Measurements from ENCODE around the gene STIP1. TPM values are rescaled to one million over a fixed set of nuclear protein-coding genes. Genes with fewer than 3 reads are reported as not detected.

STIP1 gene
- total and polyA plus RNA-seq, 8 donors: 124 to 209 (median 169) TPM

DNA sequence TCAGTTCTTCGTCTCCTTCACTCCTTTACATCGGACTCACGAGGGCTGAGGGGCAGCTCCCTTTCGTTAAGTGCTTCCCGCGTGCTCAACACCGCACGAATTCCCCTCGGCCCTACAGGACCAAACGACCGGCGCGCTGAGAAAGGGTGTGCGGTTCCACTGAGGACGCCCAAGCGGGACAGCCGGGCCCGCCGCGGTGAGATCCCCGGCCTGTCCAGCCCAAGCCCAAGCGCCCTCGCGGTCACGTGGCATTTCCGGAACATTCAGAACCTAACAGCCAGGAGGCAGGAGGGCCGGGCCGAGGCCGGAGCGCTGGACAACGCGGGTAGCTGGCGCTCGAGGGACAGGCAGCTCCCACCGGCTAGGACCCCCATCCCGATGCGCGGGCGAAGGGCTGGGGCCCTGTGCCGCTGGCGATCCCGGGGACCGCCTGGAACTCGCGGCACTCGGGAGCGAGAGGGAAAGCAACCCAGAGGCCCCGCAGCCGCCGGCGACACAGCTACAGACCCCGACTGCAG is 737 bp upstream of the STIP1 start:
- H3K9me3 ChIP-seq: no peaks in the 10 kb centered on the region
- intact Hi-C loops (cut with DNase I): no loop called here
- H3K4me1 ChIP-seq: peaks cover 14 to 45% of the 10 kb centered on the region in 2 donors
- TF ChIP-seq, protein P1, sequence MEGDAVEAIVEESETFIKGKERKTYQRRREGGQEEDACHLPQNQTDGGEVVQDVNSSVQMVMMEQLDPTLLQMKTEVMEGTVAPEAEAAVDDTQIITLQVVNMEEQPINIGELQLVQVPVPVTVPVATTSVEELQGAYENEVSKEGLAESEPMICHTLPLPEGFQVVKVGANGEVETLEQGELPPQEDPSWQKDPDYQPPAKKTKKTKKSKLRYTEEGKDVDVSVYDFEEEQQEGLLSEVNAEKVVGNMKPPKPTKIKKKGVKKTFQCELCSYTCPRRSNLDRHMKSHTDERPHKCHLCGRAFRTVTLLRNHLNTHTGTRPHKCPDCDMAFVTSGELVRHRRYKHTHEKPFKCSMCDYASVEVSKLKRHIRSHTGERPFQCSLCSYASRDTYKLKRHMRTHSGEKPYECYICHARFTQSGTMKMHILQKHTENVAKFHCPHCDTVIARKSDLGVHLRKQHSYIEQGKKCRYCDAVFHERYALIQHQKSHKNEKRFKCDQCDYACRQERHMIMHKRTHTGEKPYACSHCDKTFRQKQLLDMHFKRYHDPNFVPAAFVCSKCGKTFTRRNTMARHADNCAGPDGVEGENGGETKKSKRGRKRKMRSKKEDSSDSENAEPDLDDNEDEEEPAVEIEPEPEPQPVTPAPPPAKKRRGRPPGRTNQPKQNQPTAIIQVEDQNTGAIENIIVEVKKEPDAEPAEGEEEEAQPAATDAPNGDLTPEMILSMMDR (IDR thresholded peaks at IDR 0.05): no peak
- H3K27me3 ChIP-seq: no peaks in the 10 kb centered on the region
- H3K27ac ChIP-seq: peak overlapping the region; percentile 96 to 100
- DNase-seq (peak in 3 of 4 donors; percentile 84 to 95 (median 89)), ATAC-seq (peak; percentile 60)
- peaks cover 0 to 5% of the 10 kb centered on the region in 2 donors for H3K36me3 ChIP-seq
- H3K4me3 ChIP-seq: peak overlapping the region; percentile 56 to 70

DNA sequence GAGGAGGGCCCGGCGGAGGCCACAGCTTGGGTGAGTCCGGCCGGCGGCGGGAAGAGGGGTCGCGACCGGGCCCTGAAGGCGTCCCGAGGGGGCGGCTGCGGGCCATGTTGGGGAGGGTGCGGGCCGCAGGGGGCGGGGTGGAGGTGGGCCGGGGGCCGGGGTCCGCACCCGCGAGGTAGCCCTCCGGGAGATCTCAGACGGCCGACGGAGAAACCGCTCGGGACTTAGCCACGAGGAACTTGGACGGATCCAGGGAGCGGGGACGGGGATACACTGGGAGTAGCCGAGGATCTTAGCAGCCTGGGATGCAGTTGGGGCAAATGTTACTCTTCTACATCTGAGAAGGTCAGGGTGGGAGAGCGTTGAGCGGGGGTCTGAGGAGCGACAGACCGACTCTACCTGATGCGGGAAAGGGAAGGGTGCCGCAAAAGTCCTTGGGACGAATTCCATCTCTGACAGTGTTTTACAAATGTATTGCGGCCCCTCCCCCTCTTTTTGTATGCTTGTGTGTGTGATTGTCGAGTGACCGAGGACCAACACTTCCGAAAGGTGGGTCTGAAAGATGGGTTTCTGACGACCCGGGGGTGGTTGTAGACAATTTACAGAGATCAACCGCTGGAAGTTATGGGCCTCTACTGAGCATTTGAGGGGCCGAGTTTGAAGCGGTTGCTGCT is 658 bp downstream of the STIP1 start:
- TF ChIP-seq, protein P1 (IDR thresholded peaks at IDR 0.05): no peak
- intact Hi-C loops (cut with DNase I): no loop called here
- no peak for DNase-seq

DNA sequence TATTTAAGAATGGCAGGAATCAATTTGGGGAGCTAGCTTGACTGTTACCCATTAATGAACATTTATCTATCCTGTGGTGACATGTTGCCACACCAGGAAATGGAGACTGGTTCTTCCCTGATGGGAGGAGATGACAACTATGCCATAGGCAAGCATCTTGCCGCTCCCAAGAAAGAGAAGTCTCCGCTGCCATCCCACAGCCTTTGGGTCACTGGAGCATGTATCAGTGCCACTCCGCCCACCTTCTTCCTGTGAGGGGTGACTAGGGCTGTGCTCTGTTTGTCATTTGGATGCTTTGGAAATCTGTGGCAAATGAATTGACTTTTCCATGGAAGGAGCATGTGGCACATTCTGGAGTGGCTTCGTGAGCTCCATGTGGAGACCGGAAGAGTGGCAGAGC is 6.5 kb downstream of the STIP1 start:
- peaks cover 0 to 56% of the 10 kb centered on the region in 2 donors for H3K36me3 ChIP-seq
- H3K27ac ChIP-seq: no peak overlapping the region
- TF ChIP-seq, protein P1 (IDR thresholded peaks at IDR 0.05): no peak
- H3K9me3 ChIP-seq: no peaks in the 10 kb centered on the region
- no peak overlapping the region for H3K4me3 ChIP-seq
- DNase-seq (peak in 1 of 4 donors; percentile 17), ATAC-seq (peak; percentile 21)
- peaks cover 0 to 13% of the 10 kb centered on the region in 2 donors for H3K4me1 ChIP-seq
- intact Hi-C loops (cut with DNase I): no loop called here
- H3K27me3 ChIP-seq: no peaks in the 10 kb centered on the region

More for the DNA sequence above, 658 bp downstream of the STIP1 start:
- Histone ChIP-seq H3K27me3 (no peaks in the 10 kb centered on the region), H3K9me3 (no peaks in the 10 kb centered on the region), H3K27ac (peak overlapping the region in 1 of 2 donors; percentile 82), H3K4me1 (peaks cover 8 to 40% of the 10 kb centered on the region in 2 donors), H3K36me3 (peaks cover 0 to 5% of the 10 kb centered on the region in 2 donors), H3K4me3 (no peak overlapping the region)
- ATAC-seq: no peak

DNA sequence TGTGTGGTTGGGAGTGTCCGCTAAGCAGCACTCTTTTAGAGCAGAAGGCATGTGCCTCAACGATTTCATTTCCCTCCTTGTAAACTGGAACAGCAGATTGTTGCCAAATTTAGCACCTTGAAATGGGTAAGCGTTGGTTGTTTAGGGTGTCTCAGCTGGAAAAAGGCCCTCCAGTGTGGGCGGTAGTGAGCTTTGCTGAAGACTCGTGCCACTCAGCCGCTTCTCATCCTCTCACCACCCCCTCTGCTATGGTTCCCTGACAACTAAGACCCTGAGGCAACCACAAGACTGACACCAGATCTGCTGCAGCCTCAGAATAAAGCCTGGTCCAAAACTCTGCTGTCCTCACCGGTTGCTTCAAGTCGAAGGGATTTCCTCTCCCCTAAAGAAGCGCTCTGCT is 10.7 kb downstream of the STIP1 start:
- H3K9me3 ChIP-seq: no peaks in the 10 kb centered on the region
- no peaks in the 10 kb centered on the region for H3K27me3 ChIP-seq
- H3K36me3 ChIP-seq: peaks cover 0 to 93% of the 10 kb centered on the region in 2 donors
- H3K4me1 ChIP-seq: peaks cover 0 to 8% of the 10 kb centered on the region in 2 donors
- TF ChIP-seq, protein P1 (IDR thresholded peaks at IDR 0.05): no peak
- ATAC-seq: no peak
- DNase-seq: peak in 1 of 4 donors; percentile 4
- intact Hi-C loops (cut with DNase I): no loop called here
- no peak overlapping the region for H3K27ac ChIP-seq
- no peak overlapping the region for H3K4me3 ChIP-seq

DNA sequence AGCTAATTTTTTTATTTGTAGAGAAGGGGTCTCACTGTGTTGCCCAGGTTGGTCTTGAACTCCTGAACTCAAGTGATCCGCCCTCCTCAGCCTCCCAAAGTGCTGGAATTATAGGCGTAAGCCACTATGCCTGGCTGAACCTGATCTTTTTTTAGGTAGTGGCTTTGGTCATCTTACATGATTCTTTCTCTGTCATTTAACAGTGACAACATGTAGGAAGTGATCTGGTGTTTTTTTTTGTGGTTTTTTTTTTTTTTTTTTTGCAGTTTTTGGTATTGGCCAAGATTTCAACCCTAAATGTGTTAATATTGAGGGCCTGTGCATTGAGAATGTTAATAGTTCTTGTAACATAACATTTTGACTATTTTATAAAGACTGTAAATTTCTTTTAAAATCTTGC is 12.5 kb downstream of the STIP1 start:
- TF ChIP-seq, protein P1 (IDR thresholded peaks at IDR 0.05): no peak
- Histone ChIP-seq H3K36me3 (peaks cover 0 to 100% of the 10 kb centered on the region in 2 donors), H3K27ac (no peak overlapping the region), H3K4me3 (no peak overlapping the region), H3K4me1 (no peaks in the 10 kb centered on the region), H3K27me3 (no peaks in the 10 kb centered on the region), H3K9me3 (no peaks in the 10 kb centered on the region)
- intact Hi-C loops (cut with DNase I): no loop called here
- no peak for ATAC-seq
- DNase-seq: no peak

All from left lung (tissue), 10 donors.